ENCODE measurements around the gene SLC25A24. TPM values are rescaled to one million over a fixed set of nuclear protein-coding genes. Genes with fewer than 3 reads are reported as not detected.
A peak's percentile ranks its signal among the peaks of the same experiment; 100 is the strongest.

SLC25A24 gene
- total RNA-seq, 2 experiments from 2014 or later: 7.4 to 8.2 TPM

DNA sequence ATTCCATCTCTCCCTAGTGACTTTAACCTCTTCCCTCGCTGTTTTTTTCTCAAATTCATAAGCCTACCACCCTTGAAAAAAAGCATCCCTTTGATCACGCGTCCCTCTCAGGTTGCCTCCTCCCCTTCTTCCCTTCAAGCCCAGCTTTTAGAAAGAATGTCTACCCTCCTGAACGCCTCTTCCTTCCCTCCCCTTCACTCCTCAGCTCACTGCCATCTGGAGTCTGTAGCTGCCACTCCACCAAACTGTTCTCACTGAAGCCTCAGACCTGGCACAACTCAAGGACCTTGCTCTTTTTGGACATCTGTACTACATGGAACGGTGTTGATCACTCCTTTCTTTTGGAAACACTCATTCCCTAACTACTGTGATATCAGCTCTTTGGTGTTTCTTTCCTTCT, 80.6 kb downstream of the SLC25A24 start:
- ChIA-PET POLR2A (no interaction called here), CTCF (interaction anchor here (0.8 to 4.4 kb wide), 4 partner anchors 9 to 337 kb away, joined by 3 to 38 read pairs (median 3); no protein-coding TSS in a partner anchor)
- Mint-ChIP-seq H3K4me1 (ENCODE audit: low read depth) (peaks cover 11% of the 10 kb centered on the region), H3K9me3 (no peaks in the 10 kb centered on the region), H3K27me3 (no peaks in the 10 kb centered on the region), H3K4me3 (no peak overlapping the region), H3K36me3 (ENCODE audit: low read depth) (no peaks in the 10 kb centered on the region), H3K27ac (no peak overlapping the region)
- intact Hi-C loops (cut with micrococcal nuclease): no loop called here
- ATAC-seq (no peak), DNase-seq (no peak)
- no peak for TF ChIP-seq CTCF (IDR thresholded peaks at IDR 0.05)

- H3K27ac Mint-ChIP-seq: no peak overlapping the region
- CTCF ChIA-PET: interaction anchor here (0.8 to 4.4 kb wide), 6 partner anchors 9 to 335 kb away, joined by 3 to 38 read pairs (median 4); no protein-coding TSS in a partner anchor
- ATAC-seq: no peak
- H3K36me3 Mint-ChIP-seq (ENCODE audit: low read depth): no peaks in the 10 kb centered on the region
- POLR2A ChIA-PET: no interaction called here
- TF ChIP-seq CTCF (IDR thresholded peaks at IDR 0.05): no peak
- H3K27me3 Mint-ChIP-seq: no peaks in the 10 kb centered on the region
- intact Hi-C loops (cut with micrococcal nuclease): no loop called here
- DNase-seq: peak; percentile 11
- no peaks in the 10 kb centered on the region for H3K9me3 Mint-ChIP-seq
- peaks cover 11% of the 10 kb centered on the region for H3K4me1 Mint-ChIP-seq (ENCODE audit: low read depth)
- no peak overlapping the region for H3K4me3 Mint-ChIP-seq
Measured at GRCh38 chr1:108117945-108118902, 81.9 kb downstream of the SLC25A24 start.

DNA sequence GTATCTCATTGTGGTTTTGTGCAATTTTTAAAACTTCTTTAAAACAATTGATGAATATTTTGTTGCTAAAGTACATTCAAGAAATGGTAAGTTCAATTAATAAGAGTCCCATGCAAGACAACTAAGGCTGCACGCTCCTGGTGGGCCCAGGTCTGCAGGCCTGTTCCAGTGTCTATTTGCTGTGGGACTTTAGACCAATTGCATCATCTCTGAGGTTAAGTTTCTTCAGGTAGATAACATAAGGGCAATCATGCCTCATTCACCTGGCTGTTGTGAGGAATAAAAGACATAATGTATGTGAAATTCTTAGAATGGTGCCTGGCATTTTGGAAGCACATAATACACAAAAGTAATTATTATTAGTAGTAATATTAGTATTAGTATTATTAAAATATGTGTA, 82.9 kb downstream of the SLC25A24 start:
- H3K27me3 Mint-ChIP-seq: no peaks in the 10 kb centered on the region
- POLR2A ChIA-PET: no interaction called here
- no peak for DNase-seq
- no peak for TF ChIP-seq CTCF (IDR thresholded peaks at IDR 0.05)
- peaks cover 2% of the 10 kb centered on the region for H3K9me3 Mint-ChIP-seq
- no peak overlapping the region for H3K4me3 Mint-ChIP-seq
- H3K4me1 Mint-ChIP-seq (ENCODE audit: low read depth): peaks cover 11% of the 10 kb centered on the region
- intact Hi-C loops (cut with micrococcal nuclease): no loop called here
- CTCF ChIA-PET: interaction anchor here (4.4 kb wide), 1 partner anchor 335 kb away, joined by 38 read pairs; no protein-coding TSS in a partner anchor
- no peak overlapping the region for H3K27ac Mint-ChIP-seq
- no peaks in the 10 kb centered on the region for H3K36me3 Mint-ChIP-seq (ENCODE audit: low read depth)
- no peak for ATAC-seq

DNA sequence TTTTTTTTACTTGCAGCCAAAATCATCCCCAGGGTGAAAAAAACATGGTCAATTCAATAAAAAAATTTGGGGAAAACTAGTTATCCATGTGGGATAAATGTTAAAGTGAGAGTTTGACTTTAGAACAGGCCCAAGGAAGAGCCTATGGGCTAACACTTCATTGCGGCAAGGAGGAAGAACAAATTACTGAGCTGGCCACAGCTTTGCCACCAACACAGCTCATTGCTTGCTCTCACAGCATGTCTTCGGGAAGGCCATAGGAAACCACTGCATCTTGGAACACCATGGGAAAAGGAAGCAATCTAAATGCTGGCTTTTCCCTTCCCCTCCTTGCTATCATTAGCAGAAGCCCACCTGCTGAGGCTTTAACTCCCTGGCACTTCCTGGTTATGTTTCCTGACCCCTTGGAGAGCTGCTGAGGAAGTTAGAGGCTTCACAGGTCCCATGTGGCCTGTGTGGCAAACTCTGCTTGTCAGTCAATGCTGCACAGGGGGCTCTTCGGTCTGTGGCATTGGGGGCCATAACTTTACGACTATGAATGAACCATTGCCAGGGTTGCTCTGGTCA, 86.0 kb downstream of the SLC25A24 start:
- peaks cover 7% of the 10 kb centered on the region for H3K4me1 Mint-ChIP-seq (ENCODE audit: low read depth)
- DNase-seq: no peak
- intact Hi-C loops (cut with micrococcal nuclease): no loop called here
- H3K36me3 Mint-ChIP-seq (ENCODE audit: low read depth): no peaks in the 10 kb centered on the region
- H3K27me3 Mint-ChIP-seq: no peaks in the 10 kb centered on the region
- ATAC-seq: no peak
- ChIA-PET CTCF (interaction anchor here (1.3 kb wide), 1 partner anchor 12 kb away, joined by 4 read pairs; no protein-coding TSS in a partner anchor), POLR2A (no interaction called here)
- no peak overlapping the region for H3K27ac Mint-ChIP-seq
- H3K9me3 Mint-ChIP-seq: peaks cover 2% of the 10 kb centered on the region
- H3K4me3 Mint-ChIP-seq: no peak overlapping the region
- TF ChIP-seq CTCF (IDR thresholded peaks at IDR 0.05): no peak

GRCh38 chr1:108113496-108113895, 86.6 kb downstream of the SLC25A24 start:
- Mint-ChIP-seq H3K27ac (no peak overlapping the region), H3K4me1 (ENCODE audit: low read depth) (peaks cover 8% of the 10 kb centered on the region), H3K4me3 (no peak overlapping the region), H3K9me3 (peaks cover 2% of the 10 kb centered on the region), H3K36me3 (ENCODE audit: low read depth) (no peaks in the 10 kb centered on the region), H3K27me3 (no peaks in the 10 kb centered on the region)
- no peak for DNase-seq
- POLR2A ChIA-PET: no interaction called here
- no peak for ATAC-seq
- CTCF ChIA-PET: interaction anchor here (1.3 to 1.6 kb wide), 2 partner anchors 12 to 331 kb away, joined by 4 read pairs; no protein-coding TSS in a partner anchor
- TF ChIP-seq CTCF (IDR thresholded peaks at IDR 0.05): no peak
- intact Hi-C loops (cut with micrococcal nuclease): no loop called here

Measured in activated CD8-positive, alpha-beta T cell treated with anti-CD3 and anti-CD28 coated beads for 36 hours (primary cell).